Endothelial cell (in vitro differentiated cells): Measurements from ENCODE around the gene GSTA1. TPM values are rescaled to one million over a fixed set of nuclear protein-coding genes. Genes with fewer than 3 reads are reported as not detected.
"Not testable (repeated sequence)": the region's sequence is repeated elsewhere in the genome, so short reads cannot be mapped to it uniquely, and the experiment has no call there.

Experiments used
- DNase-seq: peaks from one replicate; pipeline ENCODE4 v3.0.0; 2021; ENCODE audit warnings: low spot score
- H3K27ac Mint-ChIP-seq: one replicate; pipeline ENCODE4 v1.8.0; 2021; ENCODE audit warnings: mixed read lengths, inconsistent platforms; ENCODE audit not compliant: unreplicated experiment
- H3K27me3 Mint-ChIP-seq: one replicate; pipeline ENCODE4 v1.8.0; 2021; ENCODE audit warnings: mild to moderate bottlenecking, moderate library complexity, mixed read lengths, inconsistent platforms; ENCODE audit not compliant: unreplicated experiment
- H3K36me3 Mint-ChIP-seq: one replicate; pipeline ENCODE4 v1.8.0; 2021; ENCODE audit warnings: mild to moderate bottlenecking, low read depth, mixed read lengths, inconsistent platforms; ENCODE audit not compliant: unreplicated experiment
- H3K4me1 Mint-ChIP-seq: one replicate; pipeline ENCODE4 v1.8.0; 2021; ENCODE audit warnings: mild to moderate bottlenecking, mixed read lengths, inconsistent platforms; ENCODE audit not compliant: unreplicated experiment
- H3K4me3 Mint-ChIP-seq: one replicate; pipeline ENCODE4 v1.8.0; 2021; ENCODE audit warnings: mild to moderate bottlenecking, mixed read lengths, inconsistent platforms; ENCODE audit not compliant: unreplicated experiment
- H3K9me3 Mint-ChIP-seq: one replicate; pipeline ENCODE4 v1.8.0; 2021; ENCODE audit warnings: mixed read lengths, inconsistent platforms; ENCODE audit not compliant: unreplicated experiment
- total RNA-seq: library from RNA; stranded (reverse); fragmentation: NEBNext Ultra II Directional; extraction: Animal tissue kit (Norgen Biotek cat#: 25700); gene quantifications from one replicate; pipeline ENCODE4 v1.2.1, GENCODE V29; 2021; ENCODE audit not compliant: unreplicated experiment
- TF ChIP-seq, protein P1 (sequence below): fragments of 200-600 bp; sonication (generic); IDR thresholded peaks from one replicate; pipeline ENCODE4 v1.5.0; 2021; ENCODE audit warnings: antibody characterized with exemption; ENCODE audit not compliant: unreplicated experiment

Gene GSTA1
- total RNA-seq, 1 donor from 2014 or later = 1.1 TPM

DNA sequence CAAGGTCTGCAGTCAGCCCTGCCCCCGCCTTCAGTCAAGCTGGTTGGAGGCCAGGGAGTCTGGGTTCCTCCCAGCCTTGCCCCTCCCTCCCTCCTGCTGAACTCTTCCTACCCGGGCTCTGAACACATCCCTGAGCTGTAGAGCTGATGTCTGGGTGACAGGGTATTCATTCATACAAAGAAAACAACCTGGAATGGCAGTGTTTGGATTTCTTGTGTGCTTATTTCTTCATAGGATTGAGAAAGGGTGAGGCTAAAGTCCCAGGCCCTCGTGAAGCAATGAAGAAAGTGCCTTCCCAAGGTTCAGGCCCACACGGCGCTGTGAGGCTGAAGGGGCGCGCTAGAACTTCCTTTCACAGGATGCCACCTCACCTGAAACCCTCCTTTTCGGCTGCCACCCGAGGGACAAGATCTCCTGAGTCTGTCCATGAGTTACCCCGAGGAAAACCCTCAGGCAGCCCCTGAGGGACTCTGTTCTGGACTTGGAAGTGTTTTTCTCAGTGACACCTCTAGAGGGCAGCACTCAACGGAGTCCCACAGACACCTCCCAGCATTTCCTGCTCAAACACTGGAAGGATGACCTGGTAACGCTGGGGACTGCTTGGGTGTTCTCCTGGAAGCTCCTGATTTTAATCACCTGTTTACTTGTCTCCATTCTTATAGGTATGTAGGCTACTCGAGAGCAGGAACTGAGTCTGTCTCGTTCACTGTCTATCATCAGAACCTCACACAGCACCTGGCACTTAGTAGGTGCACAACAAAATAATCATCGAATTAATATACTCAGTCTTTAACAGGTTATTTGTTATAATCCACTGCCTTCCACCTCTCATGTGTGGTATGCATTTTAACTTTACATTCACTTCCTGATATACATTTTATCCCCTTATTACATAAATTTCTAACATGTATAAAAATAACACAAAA is 11.8 kb upstream of the GSTA1 start:
- TF ChIP-seq, protein P1, sequence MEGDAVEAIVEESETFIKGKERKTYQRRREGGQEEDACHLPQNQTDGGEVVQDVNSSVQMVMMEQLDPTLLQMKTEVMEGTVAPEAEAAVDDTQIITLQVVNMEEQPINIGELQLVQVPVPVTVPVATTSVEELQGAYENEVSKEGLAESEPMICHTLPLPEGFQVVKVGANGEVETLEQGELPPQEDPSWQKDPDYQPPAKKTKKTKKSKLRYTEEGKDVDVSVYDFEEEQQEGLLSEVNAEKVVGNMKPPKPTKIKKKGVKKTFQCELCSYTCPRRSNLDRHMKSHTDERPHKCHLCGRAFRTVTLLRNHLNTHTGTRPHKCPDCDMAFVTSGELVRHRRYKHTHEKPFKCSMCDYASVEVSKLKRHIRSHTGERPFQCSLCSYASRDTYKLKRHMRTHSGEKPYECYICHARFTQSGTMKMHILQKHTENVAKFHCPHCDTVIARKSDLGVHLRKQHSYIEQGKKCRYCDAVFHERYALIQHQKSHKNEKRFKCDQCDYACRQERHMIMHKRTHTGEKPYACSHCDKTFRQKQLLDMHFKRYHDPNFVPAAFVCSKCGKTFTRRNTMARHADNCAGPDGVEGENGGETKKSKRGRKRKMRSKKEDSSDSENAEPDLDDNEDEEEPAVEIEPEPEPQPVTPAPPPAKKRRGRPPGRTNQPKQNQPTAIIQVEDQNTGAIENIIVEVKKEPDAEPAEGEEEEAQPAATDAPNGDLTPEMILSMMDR = peak; percentile 79
- no peak overlapping the region for H3K4me3 Mint-ChIP-seq
- DNase-seq = peak; percentile 57

DNA sequence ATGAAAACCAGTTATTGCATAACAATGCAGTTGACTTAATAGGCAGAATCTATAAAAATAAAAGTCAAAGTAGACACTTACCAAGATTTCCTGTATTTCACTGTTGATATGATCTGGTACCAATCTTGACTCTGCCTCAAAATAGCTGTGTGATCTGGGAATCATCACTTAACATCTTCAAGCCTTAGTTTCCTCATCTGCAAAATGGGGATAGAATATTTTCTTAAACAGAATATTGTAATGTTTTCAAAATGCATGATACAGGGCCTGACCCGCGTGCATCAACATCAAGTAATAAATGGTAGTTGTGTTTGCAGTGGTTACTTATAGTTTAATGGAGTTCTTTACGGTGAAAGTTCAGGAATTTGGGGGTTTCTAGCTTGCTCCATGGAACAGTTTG is 10.9 kb upstream of the GSTA1 start:
- not testable (repeated sequence) for H3K4me3 Mint-ChIP-seq, DNase-seq, H3K27me3 Mint-ChIP-seq, H3K27ac Mint-ChIP-seq, H3K36me3 Mint-ChIP-seq, H3K4me1 Mint-ChIP-seq, H3K9me3 Mint-ChIP-seq

More for the DNA sequence above, 11.8 kb upstream of the GSTA1 start:
- no peaks in the 10 kb centered on the region for H3K27me3 Mint-ChIP-seq
- no peak overlapping the region for H3K27ac Mint-ChIP-seq
- no peaks in the 10 kb centered on the region for H3K9me3 Mint-ChIP-seq
- H3K4me1 Mint-ChIP-seq = no peaks in the 10 kb centered on the region
- no peaks in the 10 kb centered on the region for H3K36me3 Mint-ChIP-seq

DNA sequence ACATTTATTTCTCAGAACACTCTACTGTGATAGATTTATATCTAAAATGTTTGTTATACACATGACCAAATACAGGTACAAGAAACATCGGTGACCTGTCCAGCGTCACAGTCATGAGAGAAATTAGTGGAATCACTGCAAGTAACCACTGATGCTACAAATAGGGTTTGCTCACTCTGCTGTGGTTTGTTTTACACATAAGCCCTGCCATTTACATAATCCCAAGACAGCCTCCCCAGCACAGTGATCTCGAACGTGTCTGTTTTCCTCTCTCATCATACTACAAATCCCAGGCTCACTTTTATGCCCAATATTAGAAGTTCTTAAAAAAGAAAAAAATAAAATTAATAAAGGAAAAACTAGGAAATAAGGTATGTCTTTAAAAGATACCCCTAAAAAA is 6.2 kb upstream of the GSTA1 start:
- H3K4me3 Mint-ChIP-seq, H3K27me3 Mint-ChIP-seq, H3K27ac Mint-ChIP-seq: not testable (repeated sequence)

DNA sequence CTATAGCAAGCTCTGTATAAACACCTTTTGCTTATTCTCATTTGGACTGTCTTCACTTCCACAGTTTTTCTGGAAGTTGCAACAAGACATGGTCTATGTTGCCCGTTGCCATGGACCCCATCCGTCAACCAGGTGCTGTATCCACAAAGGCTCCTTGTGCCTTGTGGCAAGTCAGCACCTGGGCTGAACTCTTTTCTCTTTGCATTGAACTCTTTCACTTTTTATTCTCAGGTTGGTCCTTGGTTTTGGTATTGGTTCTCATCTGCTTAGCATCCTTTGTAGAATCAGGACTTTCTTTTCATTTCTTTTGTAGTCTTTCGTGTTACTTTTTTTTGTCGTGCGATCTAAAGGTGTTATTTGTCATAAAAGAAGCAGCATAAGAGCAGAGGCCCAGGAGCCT is 5.0 kb upstream of the GSTA1 start:
- Mint-ChIP-seq H3K9me3 (no peaks in the 10 kb centered on the region), H3K36me3 (no peaks in the 10 kb centered on the region), H3K27ac (no peak overlapping the region), H3K27me3 (no peaks in the 10 kb centered on the region), H3K4me3 (no peak overlapping the region), H3K4me1 (no peaks in the 10 kb centered on the region)
- DNase-seq = no peak
- TF ChIP-seq, protein P1 = no peak

More for the DNA sequence above, 6.2 kb upstream of the GSTA1 start:
- H3K4me1 Mint-ChIP-seq, H3K36me3 Mint-ChIP-seq, DNase-seq, H3K9me3 Mint-ChIP-seq: not testable (repeated sequence)

DNA sequence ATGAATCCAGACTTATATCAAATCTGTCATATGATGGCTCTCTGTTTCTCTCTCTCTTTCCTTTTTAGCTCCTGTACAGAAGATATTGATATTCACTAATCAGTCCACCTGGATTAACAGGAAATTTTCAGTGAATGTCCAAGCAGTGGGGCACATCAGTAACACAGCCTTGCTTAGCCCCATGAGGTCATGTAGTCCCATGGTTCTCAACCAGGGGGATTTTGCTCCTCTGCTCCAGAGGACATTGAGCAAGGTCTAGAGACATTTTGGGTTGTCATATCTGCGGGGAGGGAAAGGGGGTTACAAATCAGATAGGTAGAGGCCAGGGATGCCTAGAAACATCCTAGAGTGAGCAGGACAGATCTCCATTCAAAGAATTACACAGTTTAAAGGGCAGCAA is 810 bp downstream of the GSTA1 start:
- no peaks in the 10 kb centered on the region for H3K27me3 Mint-ChIP-seq
- H3K9me3 Mint-ChIP-seq = no peaks in the 10 kb centered on the region
- no peaks in the 10 kb centered on the region for H3K4me1 Mint-ChIP-seq
- H3K27ac Mint-ChIP-seq = no peak overlapping the region
- H3K4me3 Mint-ChIP-seq = no peak overlapping the region
- DNase-seq = no peak
- TF ChIP-seq, protein P1 = no peak
- H3K36me3 Mint-ChIP-seq = no peaks in the 10 kb centered on the region

DNA sequence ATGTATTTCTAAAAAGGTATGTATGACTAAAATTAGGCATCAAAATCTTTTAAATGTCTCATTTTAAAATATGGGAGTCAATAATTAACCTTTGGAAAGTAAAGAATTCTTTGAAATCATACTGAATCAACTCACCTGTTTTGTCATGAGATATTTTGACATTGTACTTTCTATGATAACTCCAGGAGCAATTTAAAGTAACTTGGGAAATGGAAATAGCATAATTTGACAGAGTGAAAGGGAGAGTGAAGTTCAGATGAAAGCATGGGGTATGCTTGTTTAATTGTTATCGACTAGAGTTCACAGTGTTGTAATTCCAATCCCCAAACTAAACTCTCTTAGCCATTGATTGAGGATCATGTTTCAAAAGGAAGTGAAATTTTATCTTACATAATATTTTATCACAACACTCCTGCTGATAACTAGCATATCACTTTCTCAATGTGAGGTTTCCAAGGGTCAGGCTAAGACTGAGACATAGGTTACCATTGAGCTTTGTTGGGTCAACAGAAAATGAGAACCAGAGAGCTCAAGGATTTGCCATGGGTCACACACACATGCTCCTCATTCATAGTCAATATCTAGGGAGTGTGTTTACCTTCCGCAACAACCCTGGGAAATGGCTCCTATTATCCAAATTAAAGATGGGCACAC is 2.3 kb downstream of the GSTA1 start:
- H3K9me3 Mint-ChIP-seq = no peaks in the 10 kb centered on the region
- peaks cover 2% of the 10 kb centered on the region for H3K4me1 Mint-ChIP-seq
- TF ChIP-seq, protein P1 = no peak
- H3K27ac Mint-ChIP-seq = no peak overlapping the region
- H3K36me3 Mint-ChIP-seq = no peaks in the 10 kb centered on the region
- H3K4me3 Mint-ChIP-seq = no peak overlapping the region
- H3K27me3 Mint-ChIP-seq = no peaks in the 10 kb centered on the region
- DNase-seq = no peak

DNA sequence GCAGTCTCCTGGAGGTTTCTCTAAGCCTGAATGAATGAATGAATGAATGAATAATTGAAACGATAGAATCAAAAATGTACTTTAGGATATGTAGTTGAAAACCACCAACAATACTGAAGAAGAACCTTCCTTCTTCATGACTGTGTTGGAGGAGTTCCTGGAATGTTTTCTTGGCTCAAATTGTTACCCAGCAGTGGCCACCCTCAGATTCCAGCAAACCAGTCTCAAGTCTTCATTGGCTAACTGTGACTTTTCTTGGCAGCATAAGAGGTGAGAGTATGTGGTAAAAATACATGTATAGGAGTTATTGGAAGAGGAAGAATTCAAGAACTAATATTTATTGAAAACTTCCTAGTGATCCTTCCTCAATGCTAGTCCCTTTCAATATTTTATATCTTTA is 4.3 kb downstream of the GSTA1 start:
- not testable (repeated sequence) for H3K27me3 Mint-ChIP-seq, H3K4me3 Mint-ChIP-seq, H3K27ac Mint-ChIP-seq, DNase-seq, H3K9me3 Mint-ChIP-seq, H3K36me3 Mint-ChIP-seq, H3K4me1 Mint-ChIP-seq

DNA sequence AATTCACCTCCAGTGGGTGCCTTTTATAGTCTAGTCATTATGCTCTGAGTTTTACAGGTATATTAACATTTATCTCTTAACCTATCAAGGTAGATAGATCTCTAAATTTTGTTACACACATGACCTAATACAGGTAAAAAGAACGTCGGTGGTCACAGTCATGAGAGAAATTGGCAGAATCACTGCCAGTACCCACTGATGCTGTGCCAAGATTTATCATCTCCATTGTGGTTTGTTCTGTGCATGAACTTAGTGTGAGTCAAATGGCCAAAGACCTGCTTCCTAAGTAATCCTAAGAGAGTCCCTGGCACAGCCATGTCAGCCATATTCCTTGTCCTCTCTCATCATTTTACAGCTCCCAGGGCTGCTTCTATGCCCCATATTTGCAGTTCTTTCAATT is 9.2 kb downstream of the GSTA1 start:
- not testable (repeated sequence) for H3K4me3 Mint-ChIP-seq, H3K4me1 Mint-ChIP-seq, DNase-seq, H3K36me3 Mint-ChIP-seq, H3K9me3 Mint-ChIP-seq, H3K27ac Mint-ChIP-seq, H3K27me3 Mint-ChIP-seq
